Measurements from ENCODE around the gene SFT2D3.

- TF ChIP-seq CTCF (IDR thresholded peaks at IDR 0.05; ENCODE audit: low read depth, low read length, poor library complexity, severe bottlenecking) (no peak), EZH2phosphoT487 (IDR thresholded peaks at IDR 0.05; ENCODE audit: borderline replicate concordance, low read length) (no peak)
Measured at GRCh38 chr2:127747621-127748020, 46.3 kb downstream of the SFT2D3 start.
